Measurements from ENCODE around the gene UCHL1.

DNA sequence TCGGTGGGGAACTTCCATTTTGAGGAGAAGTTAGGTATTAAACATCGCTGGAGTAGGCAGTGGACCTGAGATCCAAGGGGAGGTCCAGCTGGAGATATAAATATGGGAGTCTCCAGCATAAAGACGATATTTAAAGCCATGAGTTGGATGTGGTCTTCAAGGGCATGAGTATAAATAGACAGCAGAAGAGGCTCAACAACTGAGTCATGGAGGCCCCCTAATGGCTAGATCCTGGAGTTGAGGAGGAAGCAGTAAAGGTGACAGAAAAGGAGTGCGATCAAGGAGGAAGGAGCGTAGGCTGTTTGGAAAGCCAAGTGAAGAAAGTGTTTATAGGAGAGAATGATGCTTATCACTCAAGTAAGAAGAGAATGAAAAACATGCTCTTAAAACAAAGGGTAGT is 24.3 kb upstream of the UCHL1 start:
- TF ChIP-seq, protein P1, sequence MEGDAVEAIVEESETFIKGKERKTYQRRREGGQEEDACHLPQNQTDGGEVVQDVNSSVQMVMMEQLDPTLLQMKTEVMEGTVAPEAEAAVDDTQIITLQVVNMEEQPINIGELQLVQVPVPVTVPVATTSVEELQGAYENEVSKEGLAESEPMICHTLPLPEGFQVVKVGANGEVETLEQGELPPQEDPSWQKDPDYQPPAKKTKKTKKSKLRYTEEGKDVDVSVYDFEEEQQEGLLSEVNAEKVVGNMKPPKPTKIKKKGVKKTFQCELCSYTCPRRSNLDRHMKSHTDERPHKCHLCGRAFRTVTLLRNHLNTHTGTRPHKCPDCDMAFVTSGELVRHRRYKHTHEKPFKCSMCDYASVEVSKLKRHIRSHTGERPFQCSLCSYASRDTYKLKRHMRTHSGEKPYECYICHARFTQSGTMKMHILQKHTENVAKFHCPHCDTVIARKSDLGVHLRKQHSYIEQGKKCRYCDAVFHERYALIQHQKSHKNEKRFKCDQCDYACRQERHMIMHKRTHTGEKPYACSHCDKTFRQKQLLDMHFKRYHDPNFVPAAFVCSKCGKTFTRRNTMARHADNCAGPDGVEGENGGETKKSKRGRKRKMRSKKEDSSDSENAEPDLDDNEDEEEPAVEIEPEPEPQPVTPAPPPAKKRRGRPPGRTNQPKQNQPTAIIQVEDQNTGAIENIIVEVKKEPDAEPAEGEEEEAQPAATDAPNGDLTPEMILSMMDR (IDR thresholded peaks at IDR 0.05): no peak
- TF ChIP-seq POLR2A (IDR thresholded peaks at IDR 0.05) (no peak), EP300 (IDR thresholded peaks at IDR 0.05; ENCODE audit: low read depth) (no peak), POLR2AphosphoS5 (IDR thresholded peaks at IDR 0.05) (no peak)
